Lower leg skin (tissue), 3 donors: ENCODE results near the gene STUM.

Experiments used
- CTCF ChIP-seq, 3 donors: fragments of 450-650 bp; IDR thresholded peaks; one replicate each; pipeline ENCODE4 v1.5.1; 2016; ENCODE audit warnings: antibody characterized with exemption in 3 of 3, mild to moderate bottlenecking in 3 of 3, moderate library complexity in 2 of 3
- POLR2A ChIP-seq, 2 donors: fragments of 450-650 bp; IDR thresholded peaks; one replicate each; pipeline ENCODE4 v1.6.1; 2016 to 2017; ENCODE audit warnings: antibody characterized with exemption in 2 of 2, mild to moderate bottlenecking in 1 of 2, moderate library complexity in 1 of 2

GRCh38 chr1:226603858-226604559 is 55.4 kb downstream of the STUM start:
- no peak for TF ChIP-seq CTCF (IDR thresholded peaks at IDR 0.05)
- TF ChIP-seq POLR2A (IDR thresholded peaks at IDR 0.05), result no peak
